Psoas muscle (tissue), 8 donors: ENCODE measurements around the gene VPS26A. TPM values are rescaled to one million over a fixed set of nuclear protein-coding genes. Genes with fewer than 3 reads are reported as not detected.

Source experiments
- ATAC-seq, 4 donors: fragments of 200-7000 bp; cut with Tn5 transposase; one replicate each; pipeline ENCODE4 v1.9.1; 2020; ENCODE audit warnings: moderate library complexity in 3 of 4, mild to moderate bottlenecking in 2 of 4
- DNase-seq, 2 donors: peaks; one replicate each; pipeline ENCODE4 v3.0.0-alpha.2; 2020
- H3K27ac ChIP-seq: fragments of 200-600 bp; one replicate; pipeline ENCODE4 v1.8.0; 2022
- H3K27me3 ChIP-seq, 3 donors: fragments of 200-600 bp in 1 of 3; one replicate each; pipeline versions ENCODE4 v1.6.1 to v1.8.0; 2013 to 2022; ENCODE audit warnings: low read length in 2 of 3, mild to moderate bottlenecking in 2 of 3, moderate library complexity in 1 of 3; ENCODE audit not compliant: insufficient read depth in 3 of 3
- H3K36me3 ChIP-seq, 2 donors: fragments of 200-600 bp in 1 of 2; one replicate each; pipeline versions ENCODE4 v1.6.1 to v1.8.0; 2013 to 2022; ENCODE audit warnings: low read depth in 1 of 2, mild to moderate bottlenecking in 1 of 2, moderate library complexity in 1 of 2; ENCODE audit not compliant: insufficient read depth in 1 of 2
- H3K4me1 ChIP-seq: fragments of 200-600 bp; one replicate; pipeline ENCODE4 v1.8.0; 2022
- H3K4me3 ChIP-seq: fragments of 200-600 bp; one replicate; pipeline ENCODE4 v1.8.0; 2022; ENCODE audit warnings: mild to moderate bottlenecking
- H3K9me3 ChIP-seq: fragments of 200-600 bp; one replicate; pipeline ENCODE4 v1.8.0; 2022
- WGBS, 3 donors: extraction: QIAGEN DNeasy Blood & Tissue Kit; methylation state at CpG; one replicate each; pipeline versions ENCODE4 v1.1.6 to v1.1.7; 2013; 5-methylcytosine and 5-hydroxymethylcytosine counted together
- intact Hi-C, 2 donors: fragments of 100-400 bp; cut with DNase I; formaldehyde crosslinking; loops; one replicate each; pipeline versions ENCODE4 v1.11.0 to v1.14.2; 2022
- polyA plus RNA-seq, 3 donors: library from polyadenylated mRNA; stranded (reverse); fragments of 200-250 nt; gene quantifications; one replicate each; pipeline ENCODE4 v1.2.3, GENCODE V29; 2013
- total RNA-seq, 4 donors: library from RNA; stranded (reverse); fragmentation: NEBNext Ultra II Directional in 2 of 4; extraction: Animal tissue kit (Norgen Biotek cat#: 25700) in 2 of 4; gene quantifications; one replicate each; pipeline versions ENCODE4 v1.2.1 to v1.2.4, GENCODE V29; 2021 to 2023
- TF ChIP-seq, protein P1 (sequence below): fragments of 200-600 bp; IDR thresholded peaks from one replicate; pipeline ENCODE4 v1.8.0; 2022; ENCODE audit warnings: antibody characterized with exemption
- donor health status: healthy with polysubstance abuse.
- donor health status: DM: no; HTN: no; CAD: no; lungs with moderate emphysema.
- donor health status: Bipolar disorder and iron deficiency.
- donor health status: healthy.
- donor health status: DM: yes; HTN: yes; CAD: no.
- donor health status: DM: no; HTN: no; CAD: no.
- donor health status: DM: no; HTN: no; CAD: no.
- donor health status: DM: yes; HTN: yes; CAD: no.

Gene VPS26A
- total and polyA plus RNA-seq, 7 donors: 23.4 to 62.8 (median 38.2) TPM

DNA sequence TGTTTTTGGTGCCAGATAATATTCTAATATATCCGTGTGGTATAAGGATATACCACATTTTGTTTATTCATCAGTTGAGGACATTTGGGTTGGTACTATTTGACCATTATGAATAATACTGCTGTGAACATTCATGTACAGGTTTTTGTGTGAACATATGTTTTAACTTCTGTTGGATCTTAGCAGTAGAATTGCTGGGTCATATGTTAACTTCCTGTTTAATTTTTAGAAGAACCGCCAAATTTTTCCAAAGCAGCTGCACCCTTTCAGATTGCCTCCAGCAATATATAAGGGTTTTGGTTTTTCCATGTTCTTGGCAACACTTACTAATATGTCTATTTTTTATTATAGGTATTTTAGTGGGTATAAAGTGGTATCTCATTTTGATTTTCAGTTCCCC, 22.8 kb downstream of the VPS26A start:
- H3K27me3 ChIP-seq: no peaks in the 10 kb centered on the region
- peaks cover 16% of the 10 kb centered on the region for H3K4me1 ChIP-seq
- DNase-seq (no peak), ATAC-seq (no peak)
- intact Hi-C loops: no loop called here
- H3K4me3 ChIP-seq: no peak overlapping the region
- H3K9me3 ChIP-seq: no peaks in the 10 kb centered on the region
- TF ChIP-seq, protein P1, sequence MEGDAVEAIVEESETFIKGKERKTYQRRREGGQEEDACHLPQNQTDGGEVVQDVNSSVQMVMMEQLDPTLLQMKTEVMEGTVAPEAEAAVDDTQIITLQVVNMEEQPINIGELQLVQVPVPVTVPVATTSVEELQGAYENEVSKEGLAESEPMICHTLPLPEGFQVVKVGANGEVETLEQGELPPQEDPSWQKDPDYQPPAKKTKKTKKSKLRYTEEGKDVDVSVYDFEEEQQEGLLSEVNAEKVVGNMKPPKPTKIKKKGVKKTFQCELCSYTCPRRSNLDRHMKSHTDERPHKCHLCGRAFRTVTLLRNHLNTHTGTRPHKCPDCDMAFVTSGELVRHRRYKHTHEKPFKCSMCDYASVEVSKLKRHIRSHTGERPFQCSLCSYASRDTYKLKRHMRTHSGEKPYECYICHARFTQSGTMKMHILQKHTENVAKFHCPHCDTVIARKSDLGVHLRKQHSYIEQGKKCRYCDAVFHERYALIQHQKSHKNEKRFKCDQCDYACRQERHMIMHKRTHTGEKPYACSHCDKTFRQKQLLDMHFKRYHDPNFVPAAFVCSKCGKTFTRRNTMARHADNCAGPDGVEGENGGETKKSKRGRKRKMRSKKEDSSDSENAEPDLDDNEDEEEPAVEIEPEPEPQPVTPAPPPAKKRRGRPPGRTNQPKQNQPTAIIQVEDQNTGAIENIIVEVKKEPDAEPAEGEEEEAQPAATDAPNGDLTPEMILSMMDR: no peak
- WGBS, 3 donors: 59 to 65% (median 61%) methylated on average over 2 of the region's 2 CpGs
- no peak overlapping the region for H3K27ac ChIP-seq
- peaks cover 0 to 2% of the 10 kb centered on the region in 2 donors for H3K36me3 ChIP-seq

DNA sequence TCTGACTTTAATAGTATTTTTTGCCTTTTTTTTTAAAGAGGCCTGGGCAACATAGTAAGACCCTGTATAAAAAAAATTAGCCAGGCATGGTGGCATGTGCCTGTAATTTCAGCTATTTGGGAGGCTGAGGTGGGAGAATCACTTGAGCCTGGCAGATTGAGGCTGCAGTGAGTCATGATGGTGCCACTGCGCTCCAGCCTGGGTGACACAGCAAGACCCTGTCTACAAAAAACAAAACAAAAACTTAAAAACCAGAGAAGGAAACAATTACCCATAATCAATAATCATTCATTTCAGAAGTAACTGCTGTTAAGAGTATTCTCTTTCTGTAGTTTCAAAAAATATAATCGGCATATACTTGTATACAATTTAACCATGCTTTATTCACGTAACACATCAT, 28.0 kb downstream of the VPS26A start:
- no peaks in the 10 kb centered on the region for H3K9me3 ChIP-seq
- no peaks in the 10 kb centered on the region for H3K27me3 ChIP-seq
- H3K4me3 ChIP-seq: no peak overlapping the region
- no peak for ATAC-seq
- 92 to 98% (median 98%) methylated on average over 3 of the region's 3 CpGs for WGBS, 3 donors
- TF ChIP-seq, protein P1: no peak
- H3K4me1 ChIP-seq: peaks cover 7% of the 10 kb centered on the region
- intact Hi-C loops: no loop called here
- H3K27ac ChIP-seq: no peak overlapping the region
- DNase-seq: no peak
- peaks cover 2 to 13% of the 10 kb centered on the region in 2 donors for H3K36me3 ChIP-seq

DNA sequence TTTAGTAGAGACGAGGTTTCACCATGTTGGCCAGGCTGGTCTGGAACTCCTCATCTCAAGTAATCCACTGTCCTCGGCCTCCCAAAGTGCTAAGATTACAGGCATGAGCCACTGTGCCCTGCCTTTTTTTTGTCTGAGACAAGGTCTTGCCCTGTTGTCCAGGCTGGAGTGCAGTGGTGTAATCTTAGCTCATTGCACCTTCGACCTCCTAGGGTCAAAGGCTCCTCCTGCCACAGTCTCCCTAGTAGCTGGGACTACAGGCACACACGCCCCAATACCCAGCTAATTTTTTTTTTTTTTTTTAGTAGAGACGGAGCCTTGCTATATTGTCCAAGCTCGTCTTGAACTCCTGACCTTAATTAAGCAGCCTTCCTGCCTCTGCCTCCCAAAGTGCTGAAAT, 29.2 kb downstream of the VPS26A start:
- Histone ChIP-seq H3K4me3 (no peak overlapping the region), H3K27me3 (no peaks in the 10 kb centered on the region), H3K27ac (no peak overlapping the region), H3K36me3 (peaks cover 2 to 25% of the 10 kb centered on the region in 2 donors), H3K9me3 (no peaks in the 10 kb centered on the region), H3K4me1 (no peaks in the 10 kb centered on the region)
- WGBS, 3 donors: 84 to 92% (median 91%) methylated on average over 6 of the region's 6 CpGs
- DNase-seq (no peak), ATAC-seq (no peak)
- TF ChIP-seq, protein P1: no peak
- intact Hi-C loops: no loop called here

GRCh38 chr10:69160809-69161241, 36.8 kb downstream of the VPS26A start:
- DNase-seq (no peak), ATAC-seq (no peak)
- H3K4me3 ChIP-seq: no peak overlapping the region
- no peaks in the 10 kb centered on the region for H3K27me3 ChIP-seq
- H3K4me1 ChIP-seq: no peaks in the 10 kb centered on the region
- no peaks in the 10 kb centered on the region for H3K9me3 ChIP-seq
- no peak overlapping the region for H3K27ac ChIP-seq
- intact Hi-C loops: no loop called here
- H3K36me3 ChIP-seq: peaks cover 3 to 95% of the 10 kb centered on the region in 2 donors
- TF ChIP-seq, protein P1: no peak
- WGBS, 3 donors: 97 to 100% (median 99%) methylated on average over 2 of the region's 2 CpGs

- no peak overlapping the region for H3K4me3 ChIP-seq
- peaks cover 0 to 88% of the 10 kb centered on the region in 2 donors for H3K36me3 ChIP-seq
- no peak for DNase-seq
- 83 to 96% (median 90%) methylated on average over 4 of the region's 4 CpGs for WGBS, 3 donors
- intact Hi-C loops: no loop called here
- H3K9me3 ChIP-seq: no peaks in the 10 kb centered on the region
- H3K27ac ChIP-seq: no peak overlapping the region
- TF ChIP-seq, protein P1: no peak
- no peaks in the 10 kb centered on the region for H3K27me3 ChIP-seq
- ATAC-seq: no peak
- no peaks in the 10 kb centered on the region for H3K4me1 ChIP-seq
These were observed 44.5 kb downstream of the VPS26A start for GRCh38 chr10:69168493-69168892.
